Measurements from ENCODE around the gene DDX55.
"Not testable (repeated sequence)": the region's sequence is repeated elsewhere in the genome, so short reads cannot be mapped to it uniquely, and the experiment has no call there.

DNA sequence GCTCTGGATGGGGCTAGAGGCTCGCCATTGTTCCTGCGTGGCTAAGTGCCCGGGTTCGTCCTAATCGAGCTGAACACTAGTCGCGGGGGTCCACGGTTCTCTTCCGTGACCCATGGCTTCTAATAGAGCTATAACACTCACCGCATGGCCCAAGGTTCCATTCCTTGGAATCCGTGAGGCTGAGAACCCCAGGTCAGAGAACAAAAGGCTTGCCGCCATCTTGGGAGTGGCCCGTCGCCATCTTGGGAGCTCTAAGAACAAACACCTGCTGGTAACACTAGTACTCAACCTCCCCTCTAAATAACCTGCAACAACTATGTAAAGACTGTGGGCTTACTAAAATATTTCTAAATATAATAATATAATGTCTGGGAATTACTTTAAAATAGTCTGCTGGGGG is 43.4 kb upstream of the DDX55 start:
- not testable (repeated sequence) for TF ChIP-seq EZH2 (IDR thresholded peaks at IDR 0.05; ENCODE audit: borderline replicate concordance, low read depth, low read length, severe bottlenecking)
- TF ChIP-seq, protein P1, sequence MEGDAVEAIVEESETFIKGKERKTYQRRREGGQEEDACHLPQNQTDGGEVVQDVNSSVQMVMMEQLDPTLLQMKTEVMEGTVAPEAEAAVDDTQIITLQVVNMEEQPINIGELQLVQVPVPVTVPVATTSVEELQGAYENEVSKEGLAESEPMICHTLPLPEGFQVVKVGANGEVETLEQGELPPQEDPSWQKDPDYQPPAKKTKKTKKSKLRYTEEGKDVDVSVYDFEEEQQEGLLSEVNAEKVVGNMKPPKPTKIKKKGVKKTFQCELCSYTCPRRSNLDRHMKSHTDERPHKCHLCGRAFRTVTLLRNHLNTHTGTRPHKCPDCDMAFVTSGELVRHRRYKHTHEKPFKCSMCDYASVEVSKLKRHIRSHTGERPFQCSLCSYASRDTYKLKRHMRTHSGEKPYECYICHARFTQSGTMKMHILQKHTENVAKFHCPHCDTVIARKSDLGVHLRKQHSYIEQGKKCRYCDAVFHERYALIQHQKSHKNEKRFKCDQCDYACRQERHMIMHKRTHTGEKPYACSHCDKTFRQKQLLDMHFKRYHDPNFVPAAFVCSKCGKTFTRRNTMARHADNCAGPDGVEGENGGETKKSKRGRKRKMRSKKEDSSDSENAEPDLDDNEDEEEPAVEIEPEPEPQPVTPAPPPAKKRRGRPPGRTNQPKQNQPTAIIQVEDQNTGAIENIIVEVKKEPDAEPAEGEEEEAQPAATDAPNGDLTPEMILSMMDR (IDR thresholded peaks at IDR 0.05; ENCODE audit: borderline replicate concordance, extremely low read depth, low read length, poor library complexity, severe bottlenecking) = not testable (repeated sequence)
